BE2C (cell line): ENCODE measurements around the gene TSPAN3.

Experiments
- DNase-seq: peaks from one replicate; pipeline ENCODE4 v3.0.0-alpha.2; 2020
- H3K27me3 ChIP-seq: fragments of 250-450 bp; sonication (Bioruptor Pico); 2 replicates; pipeline ENCODE4 v1.5.1; 2020; ENCODE audit warnings: mild to moderate bottlenecking
- H3K36me3 ChIP-seq: fragments of 250-450 bp; sonication (Bioruptor Pico); 2 replicates; pipeline ENCODE4 v1.5.1; 2020; ENCODE audit warnings: mild to moderate bottlenecking
- H3K4me1 ChIP-seq: fragments of 250-450 bp; sonication (Bioruptor Pico); 2 replicates; pipeline ENCODE4 v1.5.1; 2020
- H3K4me3 ChIP-seq: 2 replicates; pipeline ENCODE4 v1.5.1; 2011; ENCODE audit warnings: low read depth, low read length
- H3K9me3 ChIP-seq: fragments of 250-450 bp; sonication (Bioruptor Pico); 2 replicates; pipeline ENCODE4 v1.5.1; 2020
- CTCF ChIP-seq: IDR thresholded peaks from 2 replicates; pipeline ENCODE4 v1.5.1; 2012; ENCODE audit warnings: mild to moderate bottlenecking, low read depth, low read length

The TSPAN3 gene

GRCh38 chr15:77017091-77017660, 53.7 kb downstream of the TSPAN3 start:
- Histone ChIP-seq H3K4me1 (peaks cover 8% of the 10 kb centered on the region), H3K36me3 (no peaks in the 10 kb centered on the region), H3K9me3 (no peaks in the 10 kb centered on the region), H3K27me3 (no peaks in the 10 kb centered on the region), H3K4me3 (no peak overlapping the region)
- DNase-seq, result peak; percentile 10
- TF ChIP-seq CTCF, result no peak

- no peaks in the 10 kb centered on the region for H3K9me3 ChIP-seq
- no peak for TF ChIP-seq CTCF
- no peaks in the 10 kb centered on the region for H3K36me3 ChIP-seq
- H3K27me3 ChIP-seq, result no peaks in the 10 kb centered on the region
- no peak for DNase-seq
- no peak overlapping the region for H3K4me3 ChIP-seq
- H3K4me1 ChIP-seq, result peaks cover 8% of the 10 kb centered on the region
Observed at GRCh38 chr15:77016321-77016695, 54.6 kb downstream of the TSPAN3 start.

GRCh38 chr15:77015646-77016320, 55.1 kb downstream of the TSPAN3 start:
- Histone ChIP-seq H3K4me3 (peak overlapping the region; percentile 31), H3K27me3 (no peaks in the 10 kb centered on the region), H3K9me3 (no peaks in the 10 kb centered on the region), H3K36me3 (no peaks in the 10 kb centered on the region), H3K4me1 (peaks cover 8% of the 10 kb centered on the region)
- TF ChIP-seq CTCF, result no peak
- DNase-seq, result peak; percentile 67

- Histone ChIP-seq H3K36me3 (no peaks in the 10 kb centered on the region), H3K9me3 (no peaks in the 10 kb centered on the region), H3K4me1 (peaks cover 8% of the 10 kb centered on the region), H3K27me3 (no peaks in the 10 kb centered on the region), H3K4me3 (no peak overlapping the region)
- DNase-seq, result peak; percentile 10
- no peak for TF ChIP-seq CTCF
Observed at GRCh38 chr15:77014132-77015081, 56.5 kb downstream of the TSPAN3 start.

GRCh38 chr15:77013776-77014131, 57.2 kb downstream of the TSPAN3 start:
- H3K4me1 ChIP-seq, result peaks cover 8% of the 10 kb centered on the region
- no peak for TF ChIP-seq CTCF

More at GRCh38 chr15:77013776-77014131, 57.2 kb downstream of the TSPAN3 start:
- no peak overlapping the region for H3K4me3 ChIP-seq
- no peak for DNase-seq
- no peaks in the 10 kb centered on the region for H3K27me3 ChIP-seq
- H3K9me3 ChIP-seq, result no peaks in the 10 kb centered on the region
- H3K36me3 ChIP-seq, result no peaks in the 10 kb centered on the region
